Measurements from ENCODE around the gene PAFAH2. TPM values are rescaled to one million over a fixed set of nuclear protein-coding genes. Genes with fewer than 3 reads are reported as not detected.

Gene PAFAH2
- total and polyA plus RNA-seq, 8 donors = 0.58 to 25.5 (median 13.0) TPM

- intact Hi-C loops (cut with DNase I; ENCODE audit: low total_unique reads) = no loop called here
- DNase-seq = no peak
- no peaks in the 10 kb centered on the region for H3K9me3 ChIP-seq
- 34 to 58% (median 48%) methylated on average over 2 of the region's 2 CpGs for WGBS, 5 donors
- no peaks in the 10 kb centered on the region for H3K36me3 ChIP-seq
- no peak overlapping the region for H3K4me3 ChIP-seq
- TF ChIP-seq POLR2A (IDR thresholded peaks at IDR 0.05) (no peak), CTCF (IDR thresholded peaks at IDR 0.05) (no peak), POLR2AphosphoS5 (IDR thresholded peaks at IDR 0.05) (no peak), EP300 (IDR thresholded peaks at IDR 0.05) (no peak)
- H3K27me3 ChIP-seq = peaks cover 0 to 43% (median 0%) of the 10 kb centered on the region in 3 donors
- no peak overlapping the region for H3K27ac ChIP-seq
- H3K4me1 ChIP-seq = peaks cover 14 to 26% (median 20%) of the 10 kb centered on the region in 4 donors
Measured at GRCh38 chr1:25924454-25924853, 73.4 kb downstream of the PAFAH2 start.

DNA sequence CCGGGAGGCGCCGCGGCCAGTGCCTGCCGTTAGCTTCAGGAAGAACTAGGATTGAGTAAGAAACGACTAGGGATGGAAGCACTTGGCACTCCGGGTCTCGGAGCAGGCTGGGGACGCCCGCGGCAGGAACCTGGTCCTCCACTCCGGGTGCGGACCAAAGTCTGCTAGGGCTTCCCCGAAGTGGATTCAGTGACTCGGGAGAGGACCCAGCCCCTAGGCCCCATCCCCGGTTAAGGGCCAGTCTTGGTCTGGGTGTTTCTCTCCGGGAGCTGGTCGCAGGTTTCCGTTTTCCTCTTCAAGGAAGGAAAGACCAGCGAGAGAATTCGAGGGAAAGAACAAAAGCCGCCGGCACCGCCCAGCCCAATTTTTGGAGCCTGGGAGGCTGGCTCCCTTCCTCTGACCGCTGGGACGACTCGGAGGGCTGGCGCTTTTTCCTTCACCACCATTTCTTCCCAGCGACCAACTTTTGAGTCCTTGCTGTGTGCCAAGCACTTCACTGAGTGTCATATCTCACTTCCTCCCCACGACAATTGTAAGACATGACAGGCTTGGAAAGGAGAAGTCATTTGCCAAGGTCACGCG, 74.8 kb downstream of the PAFAH2 start:
- intact Hi-C loops (cut with DNase I; ENCODE audit: low total_unique reads) = no loop called here
- WGBS, 5 donors = 1 to 2% (median 2%) methylated on average over 26 to 32 of the region's 32 CpGs
- H3K4me3 ChIP-seq = peak overlapping the region; percentile 53 to 72 (median 61)
- DNase-seq = peak in 1 of 2 donors; percentile 60
- peaks cover 14 to 26% (median 20%) of the 10 kb centered on the region in 4 donors for H3K4me1 ChIP-seq
- no peaks in the 10 kb centered on the region for H3K9me3 ChIP-seq
- TF ChIP-seq POLR2A (IDR thresholded peaks at IDR 0.05) (no peak), EP300 (IDR thresholded peaks at IDR 0.05) (no peak), CTCF (IDR thresholded peaks at IDR 0.05) (no peak), POLR2AphosphoS5 (IDR thresholded peaks at IDR 0.05) (no peak)
- H3K36me3 ChIP-seq = no peaks in the 10 kb centered on the region
- peaks cover 0 to 43% (median 0%) of the 10 kb centered on the region in 3 donors for H3K27me3 ChIP-seq
- peak overlapping the region; percentile 49 to 82 (median 68) for H3K27ac ChIP-seq

- Histone ChIP-seq H3K27ac (peak overlapping the region; percentile 49 to 82 (median 68)), H3K9me3 (no peaks in the 10 kb centered on the region), H3K36me3 (no peaks in the 10 kb centered on the region), H3K27me3 (peaks cover 0 to 38% (median 0%) of the 10 kb centered on the region in 3 donors), H3K4me3 (peak overlapping the region; percentile 53 to 72 (median 61)), H3K4me1 (peaks cover 14 to 26% (median 20%) of the 10 kb centered on the region in 4 donors)
- TF ChIP-seq POLR2AphosphoS5 (IDR thresholded peaks at IDR 0.05) = no peak
- TF ChIP-seq EP300 (IDR thresholded peaks at IDR 0.05) = no peak
- TF ChIP-seq POLR2A (IDR thresholded peaks at IDR 0.05) = no peak
- TF ChIP-seq CTCF (IDR thresholded peaks at IDR 0.05) = no peak
- peak; percentile 30 to 84 for DNase-seq
- 8 to 39% (median 9%) methylated on average over 13 to 49 of the region's 49 CpGs for WGBS, 5 donors
- intact Hi-C loops (cut with DNase I; ENCODE audit: low total_unique reads) = no loop called here
Measured at GRCh38 chr1:25922056-25922970, 75.5 kb downstream of the PAFAH2 start.

DNA sequence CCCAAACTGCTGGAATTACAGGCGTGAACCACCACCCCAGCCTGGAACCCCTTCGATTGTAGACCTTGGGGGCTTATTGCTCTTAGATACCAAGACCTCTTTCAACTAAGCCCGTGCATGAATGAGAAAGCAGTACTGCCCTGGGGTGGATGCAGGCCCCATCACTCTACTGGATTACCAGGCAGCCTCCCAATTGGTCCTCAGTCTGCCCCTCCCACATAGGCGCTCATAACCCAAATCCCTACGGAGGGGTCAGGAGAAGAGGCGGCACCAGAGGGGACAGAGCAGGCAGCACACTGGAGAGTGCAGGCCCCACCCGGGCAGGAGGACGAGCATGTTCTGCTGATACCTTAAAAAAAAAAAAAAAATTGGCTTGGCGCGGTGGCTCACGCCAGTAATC, 79.2 kb downstream of the PAFAH2 start:
- H3K4me1 ChIP-seq = peaks cover 14 to 19% (median 18%) of the 10 kb centered on the region in 4 donors
- intact Hi-C loops (cut with DNase I; ENCODE audit: low total_unique reads) = no loop called here
- TF ChIP-seq CTCF (IDR thresholded peaks at IDR 0.05) = no peak
- H3K27ac ChIP-seq = no peak overlapping the region
- H3K4me3 ChIP-seq = no peak overlapping the region
- no peaks in the 10 kb centered on the region for H3K36me3 ChIP-seq
- WGBS, 5 donors = 87 to 95% (median 93%) methylated on average over 11 of the region's 11 CpGs
- peaks cover 0 to 15% (median 0%) of the 10 kb centered on the region in 3 donors for H3K27me3 ChIP-seq
- H3K9me3 ChIP-seq = no peaks in the 10 kb centered on the region
- no peak for DNase-seq

All from stomach (tissue), 9 donors.